ENCODE results near the gene PANK1. TPM values are rescaled to one million over a fixed set of nuclear protein-coding genes. Genes with fewer than 3 reads are reported as not detected.
A peak's percentile ranks its signal among the peaks of the same experiment; 100 is the strongest.

The PANK1 gene
- polyA plus RNA-seq (2013, experiment 1 of 2; ENCODE audit: insufficient read length), result 3.4 TPM
- polyA plus RNA-seq (2013, experiment 2 of 2; ENCODE audit: insufficient read length), result 3.2 TPM

GRCh38 chr10:89644967-89645741 is at the start of gene PANK1:
TSS of gene PANK1 (minus strand) at chr10:89645242. CDS start at chr10:89644891, 351 bp downstream.
- DNase-seq, result peak; percentile 78

DNA sequence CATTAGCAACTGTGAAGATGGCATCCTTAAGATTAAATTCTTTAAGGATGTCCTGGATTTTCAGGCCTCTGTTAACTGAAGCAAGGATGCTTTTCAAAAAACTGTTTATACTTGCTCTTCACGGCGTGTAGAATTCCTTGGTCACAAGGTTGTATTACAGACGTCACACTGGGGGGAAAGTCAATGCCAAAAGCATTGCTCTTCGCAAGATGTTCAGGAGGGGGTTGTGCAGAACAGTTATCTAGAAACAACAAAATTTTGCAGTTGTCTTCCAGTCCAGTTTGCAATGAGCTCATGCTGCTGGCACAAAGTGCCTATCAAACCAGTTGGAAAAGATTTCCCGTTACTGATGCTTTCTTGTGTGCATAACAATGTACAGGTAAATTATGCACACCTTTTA is 48.1 kb upstream of the PANK1 start:
- DNase-seq, result no peak

DNA sequence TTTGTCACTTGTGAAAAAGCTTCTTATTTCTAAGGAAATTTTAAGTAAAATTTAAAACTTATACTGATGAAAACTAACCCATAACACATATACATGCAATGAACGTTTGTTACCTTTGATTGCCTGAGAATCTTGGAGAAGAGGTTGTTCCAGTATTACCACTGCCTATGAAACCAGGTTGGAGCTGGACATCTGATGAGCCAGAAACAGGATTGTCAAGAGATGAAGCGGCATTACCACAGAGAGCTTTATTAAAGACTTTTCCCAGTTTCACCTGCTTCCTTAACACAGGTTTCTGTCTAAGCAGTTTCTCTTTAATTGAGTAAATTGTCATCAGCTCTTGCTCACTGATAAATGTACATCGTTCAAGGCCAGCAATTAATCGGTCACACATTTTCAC is 47.4 kb upstream of the PANK1 start:
- DNase-seq, result no peak

DNA sequence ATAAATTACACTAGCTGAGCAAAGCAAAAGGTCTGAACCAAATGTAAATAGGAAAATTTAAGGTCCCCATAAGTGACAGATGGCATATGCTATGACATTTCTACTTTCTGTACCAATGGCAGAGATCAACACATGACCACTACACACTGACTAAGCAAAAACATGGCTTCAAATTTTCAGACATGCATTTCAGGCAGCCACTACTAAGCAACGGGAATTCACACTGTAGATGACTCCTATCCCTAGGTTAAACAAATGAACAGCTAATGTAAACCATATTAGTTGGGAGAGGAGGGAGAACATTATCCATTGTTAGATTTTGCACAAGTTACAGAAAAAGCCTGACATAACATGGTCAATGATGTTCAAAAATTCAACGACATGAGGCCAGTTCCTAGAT is 45.0 kb upstream of the PANK1 start:
- no peak for DNase-seq

DNA sequence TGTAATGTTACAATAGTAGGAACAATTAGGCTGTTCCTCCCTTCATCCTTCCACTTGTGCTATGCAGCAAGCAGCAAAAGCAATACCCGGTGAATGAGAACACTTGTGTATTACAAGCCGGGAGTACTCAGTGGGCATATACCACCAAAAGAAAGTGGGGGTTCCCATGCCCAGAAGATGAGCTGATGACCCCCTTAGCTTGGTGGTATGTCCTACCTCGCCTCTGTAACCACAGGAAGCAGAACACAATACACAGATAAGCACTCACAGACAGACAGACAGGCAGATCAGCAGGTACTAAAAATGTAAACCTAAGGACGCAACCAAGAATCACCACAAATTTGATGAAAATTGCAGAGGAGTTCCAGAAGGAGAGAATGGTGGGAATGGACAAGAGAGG is 40.9 kb upstream of the PANK1 start:
- DNase-seq, result no peak

DNA sequence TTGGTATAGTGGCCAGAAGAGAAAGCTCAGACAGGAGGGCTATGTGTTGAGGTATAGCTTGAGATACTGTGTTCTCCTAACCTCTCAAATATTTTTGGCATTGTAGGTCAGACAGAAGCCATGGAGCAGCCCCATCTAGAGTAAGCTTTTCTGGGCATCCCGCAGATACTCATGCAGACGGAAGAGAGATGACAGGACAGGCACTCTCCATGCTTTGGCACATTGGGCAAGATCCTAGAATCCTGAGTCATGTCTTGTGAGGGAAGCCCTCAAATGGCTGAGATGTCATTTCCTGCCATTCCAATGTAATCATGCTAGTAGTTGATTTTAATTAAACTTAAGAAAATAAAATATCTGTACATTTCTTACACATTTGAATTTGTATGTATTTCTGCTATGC is 39.6 kb upstream of the PANK1 start:
- DNase-seq, result peak; percentile 49

DNA sequence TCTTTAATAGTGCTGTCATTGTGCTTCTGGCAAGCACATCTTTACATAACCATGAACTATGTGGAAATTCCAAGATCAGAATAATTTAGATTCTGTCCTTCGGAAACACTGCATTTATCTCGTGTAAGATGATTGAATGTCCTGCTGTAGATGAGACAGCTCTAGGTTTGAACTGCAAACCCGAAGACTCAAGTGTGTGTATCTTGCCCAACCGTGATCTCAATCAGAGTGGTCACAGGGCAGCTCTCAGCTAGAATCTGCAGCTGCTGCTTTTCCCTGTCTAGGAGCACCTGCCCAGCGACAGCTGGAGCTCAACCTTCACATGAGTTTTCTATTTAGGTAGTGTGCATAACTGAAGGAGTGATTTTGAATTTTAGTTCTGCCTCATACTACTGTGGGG is 38.8 kb upstream of the PANK1 start:
- DNase-seq, result no peak

DNA sequence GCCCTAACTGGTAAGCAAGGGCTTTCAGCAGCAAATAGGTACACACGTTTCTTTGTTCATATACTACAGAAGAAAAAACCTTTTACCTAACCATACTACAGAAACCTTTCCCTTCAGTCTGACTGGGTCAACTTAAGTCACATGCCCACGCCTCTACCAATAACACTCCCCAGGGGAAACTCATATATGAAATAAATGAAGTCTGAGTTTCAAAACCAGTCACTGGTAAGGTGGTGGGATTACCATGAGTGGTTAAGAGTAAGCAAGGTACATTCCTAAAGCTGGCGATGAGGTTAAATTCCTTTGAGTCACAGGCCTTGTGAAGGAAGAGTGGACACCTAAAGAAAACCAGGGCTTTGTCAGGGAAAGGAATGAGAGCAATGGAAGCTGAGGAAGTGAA is 34.9 kb upstream of the PANK1 start:
- no peak for DNase-seq

DNA sequence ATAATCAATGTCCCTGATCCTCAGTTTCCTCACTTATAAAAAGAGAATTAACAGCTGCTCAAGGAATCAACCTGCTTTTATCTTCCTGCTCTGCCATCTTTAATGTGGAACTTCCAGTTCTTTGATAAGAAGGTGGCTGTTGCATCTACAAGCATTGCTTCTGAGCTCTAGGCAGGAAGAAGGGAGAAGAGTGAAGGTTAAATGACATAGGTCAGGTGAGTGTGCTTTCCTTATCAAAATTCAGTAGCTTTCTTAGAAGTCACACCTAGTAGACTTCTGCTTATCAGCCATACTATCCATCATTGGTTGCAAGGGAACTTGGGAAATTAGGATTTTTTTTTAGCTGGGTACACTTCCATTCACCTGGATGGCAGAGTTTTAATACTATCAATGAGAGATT is 32.3 kb upstream of the PANK1 start:
- DNase-seq, result no peak

GRCh38 chr10:89670926-89671325 is 25.9 kb upstream of the PANK1 start:
- DNase-seq, result peak; percentile 18

DNA sequence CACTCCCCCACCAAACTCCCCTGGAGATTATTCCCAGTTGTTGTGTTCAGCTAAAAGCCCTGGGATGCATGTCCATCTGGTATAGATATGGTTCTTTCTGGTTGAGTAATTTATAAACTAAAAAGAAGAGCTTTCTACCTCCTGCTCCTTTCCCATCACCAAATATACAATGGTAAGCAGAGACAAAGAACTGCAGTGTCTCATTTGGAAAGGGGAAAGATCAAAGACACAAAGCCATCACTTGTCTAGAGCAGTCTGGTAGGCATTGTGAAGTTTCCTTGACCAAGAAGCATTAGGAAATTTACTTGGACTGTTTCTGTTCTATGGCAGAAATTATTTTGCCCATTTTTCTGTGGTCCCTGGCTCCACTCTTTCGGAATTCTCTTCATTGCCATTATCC is 24.9 kb upstream of the PANK1 start:
- DNase-seq, result no peak

- no peak for DNase-seq
Observed at GRCh38 chr10:89668386-89669071, 23.5 kb upstream of the PANK1 start.

DNA sequence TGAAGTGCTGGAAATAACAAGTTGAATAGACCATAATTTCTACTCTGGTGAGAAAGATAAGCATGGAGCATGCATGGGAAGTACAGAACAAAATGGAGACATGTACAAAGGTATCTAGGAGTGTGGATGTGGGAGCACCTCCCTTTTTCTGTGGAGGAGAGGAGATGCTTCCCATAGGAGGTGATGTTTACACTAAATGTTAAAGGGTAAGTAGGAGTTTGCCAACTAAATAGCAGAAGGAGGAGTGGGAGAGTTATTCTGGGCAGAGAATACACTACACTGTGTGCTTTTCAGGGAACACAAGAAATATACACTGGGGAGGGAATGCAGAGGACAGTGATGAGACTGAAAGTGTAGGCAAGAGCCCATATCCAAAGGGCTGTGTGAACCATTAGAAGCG is 21.1 kb upstream of the PANK1 start:
- no peak for DNase-seq

- DNase-seq, result no peak
Observed at GRCh38 chr10:89665302-89665701, 20.3 kb upstream of the PANK1 start.

GRCh38 chr10:89664203-89664602 is 19.2 kb upstream of the PANK1 start:
- DNase-seq, result no peak

- DNase-seq, result no peak
Observed at GRCh38 chr10:89663144-89663543, 18.1 kb upstream of the PANK1 start.

DNA sequence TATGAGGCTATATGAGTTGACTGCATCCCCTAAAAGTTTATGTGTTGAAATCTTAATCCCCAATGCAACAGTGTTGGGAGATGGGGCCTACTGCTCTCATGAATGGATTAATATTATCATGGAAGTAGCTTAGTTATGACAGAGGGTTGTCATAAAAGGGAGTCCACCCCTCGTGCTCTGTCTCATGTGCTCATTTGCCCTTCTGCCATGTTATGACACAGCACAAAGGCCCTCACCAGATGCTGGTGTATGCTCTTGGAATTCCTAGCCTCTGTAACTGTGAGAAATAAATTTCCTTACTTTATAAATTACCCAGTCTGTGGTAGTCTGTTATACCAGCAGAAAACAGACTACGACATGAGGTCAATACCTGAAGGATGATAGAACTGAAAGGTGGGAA is 17.6 kb upstream of the PANK1 start:
- DNase-seq, result no peak

DNA sequence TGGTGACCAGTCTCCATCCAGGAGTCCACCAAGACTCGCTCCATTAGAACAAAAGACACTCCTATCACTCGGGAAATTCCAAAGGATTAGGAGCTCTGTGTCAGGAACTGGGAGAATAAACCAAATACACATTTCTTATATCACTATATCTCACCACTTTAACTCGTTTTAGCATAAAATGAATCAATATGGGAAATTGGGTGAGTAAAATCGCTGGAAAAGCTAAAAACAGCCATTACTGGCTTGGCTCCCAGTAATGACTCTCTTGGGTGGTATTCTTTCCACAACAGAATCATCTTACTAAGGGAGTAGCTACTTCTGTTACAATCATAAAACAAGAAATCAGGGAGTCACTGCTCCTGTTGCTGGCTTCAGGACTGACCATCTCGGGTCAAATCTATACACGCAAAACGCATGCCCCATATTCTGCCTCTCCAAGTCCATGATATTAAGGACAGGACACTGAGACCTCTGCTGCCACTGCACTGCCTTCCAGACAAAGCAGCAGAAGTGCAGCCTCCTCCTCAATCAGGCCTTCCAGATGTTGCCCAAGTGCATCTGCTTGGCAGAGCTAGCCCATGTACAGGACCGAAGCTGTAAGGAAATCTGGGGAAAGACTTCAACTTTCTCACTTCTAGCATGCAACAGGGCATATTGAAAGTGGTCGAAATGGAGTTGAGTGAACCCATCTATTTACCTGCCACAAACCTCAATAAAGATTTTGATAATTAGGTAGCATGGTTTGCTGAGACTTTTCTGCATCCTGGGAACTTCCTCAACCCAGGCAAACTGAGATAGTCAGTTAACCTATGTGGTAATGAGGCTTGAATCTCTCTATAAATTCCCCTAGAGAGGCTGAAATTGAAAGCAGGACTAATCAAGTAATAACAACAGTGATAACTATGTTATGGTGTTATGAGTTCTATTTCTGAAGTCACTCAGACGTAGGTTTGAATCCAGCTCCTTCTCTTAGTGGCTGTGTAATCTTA is 14.4 kb upstream of the PANK1 start:
- DNase-seq, result peak; percentile 90

GRCh38 chr10:89657302-89657701 is 12.3 kb upstream of the PANK1 start:
- no peak for DNase-seq

- no peak for DNase-seq
Observed at GRCh38 chr10:89655722-89656121, 10.7 kb upstream of the PANK1 start.

- peak; percentile 27 for DNase-seq
Observed at GRCh38 chr10:89653410-89653869, 8.4 kb upstream of the PANK1 start.

DNA sequence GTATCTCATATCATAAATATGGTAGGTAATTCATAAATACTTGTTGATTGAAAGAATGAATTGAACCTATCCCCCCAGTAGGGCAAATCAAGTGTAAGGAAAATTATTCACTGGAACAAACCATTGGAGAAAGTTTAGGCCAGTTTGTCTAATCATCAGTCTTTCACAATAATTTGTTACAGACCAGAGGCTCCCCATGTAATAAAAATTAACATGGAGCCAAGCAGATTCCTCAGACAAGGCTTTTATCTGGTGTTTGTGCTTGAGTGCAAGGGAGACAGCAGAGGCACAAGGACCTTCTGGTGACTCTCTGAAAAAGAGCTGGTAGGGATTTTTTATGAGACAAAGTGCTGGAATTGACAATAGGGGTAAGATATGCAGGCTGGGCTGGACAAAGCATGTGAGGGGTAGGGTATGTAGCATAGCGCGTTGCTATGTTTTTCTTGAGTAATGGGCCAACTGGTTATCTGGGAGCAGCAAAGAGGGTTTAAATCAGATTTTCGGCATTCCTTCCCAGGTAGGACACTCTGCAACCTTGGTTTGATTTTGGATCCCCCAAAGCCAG is 7.8 kb upstream of the PANK1 start:
- DNase-seq, result no peak
